ENCODE data around the gene GABBR2.

GABBR2 gene

GRCh38 chr9:98342820-98343210 lies 365.9 kb downstream of the GABBR2 start:
- no peak for DNase-seq (ENCODE audit: low read depth in 2 of 2)

GRCh38 chr9:98342098-98342819 lies 366.5 kb downstream of the GABBR2 start:
- no peak for DNase-seq (ENCODE audit: low read depth in 2 of 2)

GRCh38 chr9:98341157-98342097 lies 367.3 kb downstream of the GABBR2 start:
- no peak for DNase-seq (ENCODE audit: low read depth in 2 of 2)

- DNase-seq (ENCODE audit: low read depth in 2 of 2), result no peak
Observed at GRCh38 chr9:98339987-98340800, 368.5 kb downstream of the GABBR2 start.

GRCh38 chr9:98335661-98336060 lies 373.1 kb downstream of the GABBR2 start:
- no peak for DNase-seq (ENCODE audit: low read depth in 2 of 2)

- DNase-seq (ENCODE audit: low read depth in 2 of 2), result no peak
Observed at GRCh38 chr9:98334796-98335195, 373.9 kb downstream of the GABBR2 start.

- DNase-seq (ENCODE audit: low read depth in 2 of 2), result no peak
Observed at GRCh38 chr9:98333703-98334582, 374.8 kb downstream of the GABBR2 start.

- DNase-seq (ENCODE audit: low read depth in 2 of 2), result no peak
Observed at GRCh38 chr9:98332405-98332831, 376.3 kb downstream of the GABBR2 start.

GRCh38 chr9:98331536-98332259 lies 377.0 kb downstream of the GABBR2 start:
- no peak for DNase-seq (ENCODE audit: low read depth in 2 of 2)

GRCh38 chr9:98330831-98331230 lies 377.9 kb downstream of the GABBR2 start:
- DNase-seq (ENCODE audit: low read depth in 2 of 2), result no peak

GRCh38 chr9:98329904-98330303 lies 378.8 kb downstream of the GABBR2 start:
- no peak for DNase-seq (ENCODE audit: low read depth in 2 of 2)

GRCh38 chr9:98329281-98329680 lies 379.5 kb downstream of the GABBR2 start:
- DNase-seq (ENCODE audit: low read depth in 2 of 2), result no peak

GRCh38 chr9:98328770-98329169 lies 380.0 kb downstream of the GABBR2 start:
- no peak for DNase-seq (ENCODE audit: low read depth in 2 of 2)

GRCh38 chr9:98328141-98328540 lies 380.6 kb downstream of the GABBR2 start:
- no peak for DNase-seq (ENCODE audit: low read depth in 2 of 2)

GRCh38 chr9:98327249-98327561 lies 381.5 kb downstream of the GABBR2 start:
- DNase-seq (ENCODE audit: low read depth in 2 of 2), result no peak

- DNase-seq (ENCODE audit: low read depth in 2 of 2), result no peak
Observed at GRCh38 chr9:98326459-98327248, 382.1 kb downstream of the GABBR2 start.

GRCh38 chr9:98324801-98325200 lies 383.9 kb downstream of the GABBR2 start:
- DNase-seq (ENCODE audit: low read depth in 2 of 2), result no peak

GRCh38 chr9:98323831-98324135 lies 385.0 kb downstream of the GABBR2 start:
- DNase-seq (ENCODE audit: low read depth in 2 of 2), result no peak

GRCh38 chr9:98323051-98323830 lies 385.5 kb downstream of the GABBR2 start:
- no peak for DNase-seq (ENCODE audit: low read depth in 2 of 2)

Data from stimulated activated CD8-positive, alpha-beta memory T cell treated with anti-CD3 and anti-CD28 coated beads, Interleukin-2, amount 100 ng/mL, for 48 hours (primary cell).